Heart right ventricle (tissue), 16 donors: ENCODE measurements around the gene FAM184B. TPM values are rescaled to one million over a fixed set of nuclear protein-coding genes. Genes with fewer than 3 reads are reported as not detected.

Experiments used
- ATAC-seq, 8 donors: fragments of 200-7000 bp; cut with Tn5 transposase; one replicate each; pipeline ENCODE4 v1.9.1; 2020; ENCODE audit warnings: mild to moderate bottlenecking in 8 of 8, moderate library complexity in 8 of 8, moderate number of reproducible peaks in 1 of 8
- DNase-seq, 2 donors: peaks; one replicate each; pipeline ENCODE4 v3.0.0-alpha.2; 2020
- H3K27ac ChIP-seq, 10 donors: fragments of 200-600 bp; sonication (generic) in 2 of 10; one replicate each; pipeline versions ENCODE4 v1.5.0 to v1.8.0; 2020 to 2022; ENCODE audit warnings: mild to moderate bottlenecking in 3 of 10
- H3K27me3 ChIP-seq, 7 donors: fragments of 200-600 bp; one replicate each; pipeline ENCODE4 v1.8.0; 2021 to 2022; ENCODE audit warnings: mild to moderate bottlenecking in 2 of 7
- H3K36me3 ChIP-seq, 9 donors: fragments of 200-600 bp; sonication (generic) in 1 of 9; one replicate each; pipeline versions ENCODE4 v1.5.0 to v1.8.0; 2020 to 2022; ENCODE audit warnings: mild to moderate bottlenecking in 2 of 9
- H3K4me1 ChIP-seq, 9 donors: fragments of 200-600 bp; sonication (generic) in 1 of 9; one replicate each; pipeline versions ENCODE4 v1.5.0 to v1.8.0; 2020 to 2022; ENCODE audit warnings: mild to moderate bottlenecking in 4 of 9
- H3K4me3 ChIP-seq, 10 donors: fragments of 200-600 bp; sonication (generic) in 2 of 10; one replicate each; pipeline versions ENCODE4 v1.5.0 to v1.8.0; 2020 to 2022; ENCODE audit warnings: mild to moderate bottlenecking in 7 of 10, moderate library complexity in 2 of 10
- H3K9me3 ChIP-seq, 11 donors: fragments of 200-600 bp in 10 of 11; sonication (generic) in 2 of 11; one replicate each; pipeline versions ENCODE4 v1.5.0 to v1.8.0; 2013 to 2022; ENCODE audit warnings: mild to moderate bottlenecking in 2 of 11, control low read depth in 1 of 11, moderate library complexity in 1 of 11
- CTCF ChIP-seq, 9 donors: fragments of 200-600 bp; sonication (generic) in 2 of 9; IDR thresholded peaks; one replicate each; pipeline versions ENCODE4 v1.5.0 to v1.8.0; 2021 to 2022; ENCODE audit warnings: antibody characterized with exemption in 9 of 9, mild to moderate bottlenecking in 5 of 9, moderate library complexity in 1 of 9
- WGBS, 2 donors: extraction: QIAGEN DNeasy Blood & Tissue Kit; methylation state at CpG; one replicate each; pipeline ENCODE4 v1.1.7; 2013; ENCODE audit warnings: inconsistent platforms in 1 of 2; 5-methylcytosine and 5-hydroxymethylcytosine counted together
- intact Hi-C, 10 donors: fragments of 100-400 bp; cut with DNase I; formaldehyde crosslinking; loops; one replicate each; pipeline versions ENCODE4 v1.11.1 to v1.14.2; 2022
- polyA plus RNA-seq, 2 donors: library from polyadenylated mRNA; stranded (reverse); fragments of 200-250 nt; gene quantifications; one replicate each; pipeline ENCODE4 v1.2.3, GENCODE V29; 2013
- total RNA-seq, 10 donors: library from RNA; stranded (reverse); fragmentation: NEBNext Ultra II Directional in 3 of 10; extraction: Animal tissue kit (Norgen Biotek cat#: 25700) in 3 of 10; gene quantifications; one replicate each; pipeline versions ENCODE4 v1.2.1 to v1.2.4, GENCODE V29; 2021 to 2023
- donor health status: Arrhythmogenic right ventricular cardiomyopathy.
- donor health status: ischemic (EF 13 %, LVEDD 7.1; RV severe dilation, severe dysfunction).
- donor health status: healthy with polysubstance abuse.
- donor health status: DM: no; HTN: yes; CAD: no.
- donor health status: DM: no; HTN: no; CAD: no.
- donor health status: ischemic (EF 25% LVEDD 6.9; RV normal size, moderate dysfunction).
- donor health status: ischemic (EF 25% LVEDD 5.7; RV mildly dilated, moderate dysfunction).
- donor health status: healthy.
- donor health status: DM: yes; HTN: yes; CAD: no.
- donor health status: Ischemic cardiomyopathy.
- donor health status: ischemic (EF 35%, LVEDD 5.7; RV mildly dilated, moderate dysfunction).
- donor health status: nonischemic (EF 11% LVEDD 7.7; RV severe dilation, severe dysfunction).
- donor health status: DM: yes; HTN: yes; CAD: no.
- donor health status: PGD.
- donor health status: ischemic (EF 29% LVEDD 5.4; RV normal size, mild dysfunction).
- donor health status: nonischemic (EF 23%, LVEDD 6.1; RV moderate dilation, normal function).

FAM184B gene
- total and polyA plus RNA-seq, 12 donors = 0.01 to 0.07 TPM; not detected in 10

DNA sequence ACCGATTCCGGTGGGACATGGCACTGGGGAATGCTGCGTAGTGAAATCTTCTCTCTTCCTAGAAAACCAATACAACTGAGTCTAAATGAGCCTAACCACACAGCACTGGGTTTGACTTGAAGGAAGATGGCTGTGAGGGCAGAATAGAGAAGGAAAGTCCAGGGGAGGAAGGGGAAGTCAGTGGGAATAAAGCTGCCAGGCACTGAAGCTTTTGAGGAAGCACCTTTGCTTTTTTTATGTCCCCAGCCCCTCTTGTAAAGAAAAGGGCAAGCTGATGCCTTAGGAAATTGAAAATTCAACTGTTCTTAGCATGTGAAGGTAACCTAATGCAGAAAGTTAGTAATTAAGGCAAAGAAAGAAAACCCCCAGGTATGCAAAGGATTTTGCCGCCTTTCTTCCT lies 146.4 kb downstream of the FAM184B start:
- intact Hi-C loops = loop anchor here in 2 of 10 donors (5.0 kb wide), 1 partner anchor 88 kb away; no protein-coding TSS in a partner anchor
- no peak for TF ChIP-seq CTCF (IDR thresholded peaks at IDR 0.05)
- no peak for DNase-seq
- Histone ChIP-seq H3K27me3 (no peaks in the 10 kb centered on the region), H3K27ac (no peak overlapping the region), H3K4me3 (no peak overlapping the region), H3K4me1 (peaks cover 0 to 7% (median 0%) of the 10 kb centered on the region in 9 donors), H3K36me3 (peaks cover 0 to 84% (median 37%) of the 10 kb centered on the region in 9 donors), H3K9me3 (no peaks in the 10 kb centered on the region)
- ATAC-seq = no peak
- 97% methylated on average over 4 of the region's 4 CpGs for WGBS, 2 donors

- no peak for TF ChIP-seq CTCF (IDR thresholded peaks at IDR 0.05)
- H3K36me3 ChIP-seq = peaks cover 0 to 88% (median 52%) of the 10 kb centered on the region in 9 donors
- peaks cover 0 to 7% (median 0%) of the 10 kb centered on the region in 9 donors for H3K4me1 ChIP-seq
- intact Hi-C loops = loop anchor here in 1 of 10 donors (5.0 kb wide), 1 partner anchor 81 kb away; no protein-coding TSS in a partner anchor
- no peak overlapping the region for H3K27ac ChIP-seq
- DNase-seq = no peak
- 97 to 98% methylated on average over 9 of the region's 9 CpGs for WGBS, 2 donors
- H3K4me3 ChIP-seq = no peak overlapping the region
- no peak for ATAC-seq
- H3K9me3 ChIP-seq = no peaks in the 10 kb centered on the region
- H3K27me3 ChIP-seq = no peaks in the 10 kb centered on the region
Observed at GRCh38 chr4:17633600-17633999, 147.8 kb downstream of the FAM184B start.

GRCh38 chr4:17630228-17630627 lies 151.2 kb downstream of the FAM184B start:
- DNase-seq (no peak), ATAC-seq (no peak)
- 93 to 95% methylated on average over 4 of the region's 4 CpGs for WGBS, 2 donors
- no peaks in the 10 kb centered on the region for H3K9me3 ChIP-seq
- no peaks in the 10 kb centered on the region for H3K4me1 ChIP-seq
- TF ChIP-seq CTCF (IDR thresholded peaks at IDR 0.05) = no peak
- intact Hi-C loops = loop anchor here in 1 of 10 donors (5.0 kb wide), 1 partner anchor 78 kb away; no protein-coding TSS in a partner anchor
- H3K27me3 ChIP-seq = no peaks in the 10 kb centered on the region
- H3K36me3 ChIP-seq = peaks cover 0 to 100% (median 80%) of the 10 kb centered on the region in 9 donors
- H3K4me3 ChIP-seq = no peak overlapping the region
- H3K27ac ChIP-seq = no peak overlapping the region

DNA sequence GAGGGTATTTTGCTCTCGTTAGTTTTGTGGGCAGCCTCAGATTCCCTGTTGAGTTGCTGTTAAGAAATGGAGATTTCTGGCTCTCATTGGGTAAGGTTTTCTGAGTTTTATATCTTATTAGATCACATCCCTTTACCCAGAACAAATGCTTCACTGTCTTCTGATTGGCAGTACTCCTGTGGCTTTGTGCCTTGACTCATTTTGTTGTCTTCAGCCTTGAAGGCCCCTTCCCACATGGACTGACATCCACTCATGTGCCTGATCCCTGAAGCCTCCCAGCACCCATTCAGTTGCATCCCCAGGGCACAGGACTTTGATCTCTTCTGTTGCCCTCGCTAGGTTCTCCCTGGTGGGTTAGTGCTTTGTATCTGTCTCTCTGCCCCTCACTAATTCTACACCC lies 156.6 kb downstream of the FAM184B start:
- Histone ChIP-seq H3K36me3 (peaks cover 0 to 100% (median 80%) of the 10 kb centered on the region in 9 donors), H3K4me1 (peaks cover 0 to 3% (median 1%) of the 10 kb centered on the region in 9 donors), H3K27me3 (no peaks in the 10 kb centered on the region), H3K9me3 (no peaks in the 10 kb centered on the region), H3K4me3 (no peak overlapping the region), H3K27ac (no peak overlapping the region)
- 78 to 79% methylated on average over 2 of the region's 2 CpGs for WGBS, 2 donors
- ATAC-seq = no peak
- DNase-seq = no peak
- intact Hi-C loops = loop anchor here in 2 of 10 donors (5.0 to 10.0 kb wide), 2 partner anchors 63 to 180 kb away; no protein-coding TSS in a partner anchor
- TF ChIP-seq CTCF (IDR thresholded peaks at IDR 0.05) = no peak
